ENCODE results near the gene PGAM4.

- no peak for TF ChIP-seq CTCF (IDR thresholded peaks at IDR 0.05)
- no peak for TF ChIP-seq EZH2 (IDR thresholded peaks at IDR 0.05; ENCODE audit: borderline replicate concordance, insufficient read depth, low read depth, low read length, poor library complexity, severe bottlenecking)
Measured at GRCh38 chrX:77975755-77976154, 6.3 kb upstream of the PGAM4 start.

Measured in B cell (primary cell).